Osteocyte (in vitro differentiated cells): ENCODE results near the gene CHAD. TPM values are rescaled to one million over a fixed set of nuclear protein-coding genes. Genes with fewer than 3 reads are reported as not detected.

Experiments
- DNase-seq: peaks from one replicate; pipeline ENCODE4 v3.0.0; 2021; ENCODE audit warnings: mixed read lengths; ENCODE audit not compliant: unreplicated experiment; ENCODE audit errors: extremely low spot score
- H3K27ac Mint-ChIP-seq: one replicate; pipeline ENCODE4 v1.8.0; 2021; ENCODE audit warnings: mild to moderate bottlenecking, mixed read lengths; ENCODE audit not compliant: unreplicated experiment
- H3K27me3 Mint-ChIP-seq: one replicate; pipeline ENCODE4 v1.8.0; 2021; ENCODE audit warnings: mixed read lengths; ENCODE audit not compliant: unreplicated experiment
- H3K36me3 Mint-ChIP-seq: one replicate; pipeline ENCODE4 v1.8.0; 2021; ENCODE audit warnings: mixed read lengths; ENCODE audit not compliant: unreplicated experiment
- H3K4me1 Mint-ChIP-seq: one replicate; pipeline ENCODE4 v1.8.0; 2021; ENCODE audit warnings: mixed read lengths; ENCODE audit not compliant: unreplicated experiment
- H3K4me3 Mint-ChIP-seq: one replicate; pipeline ENCODE4 v1.8.0; 2021; ENCODE audit warnings: mild to moderate bottlenecking, moderate library complexity, mixed read lengths; ENCODE audit not compliant: unreplicated experiment
- H3K9me3 Mint-ChIP-seq: one replicate; pipeline ENCODE4 v1.8.0; 2021; ENCODE audit warnings: mixed read lengths; ENCODE audit not compliant: unreplicated experiment
- CTCF ChIP-seq: fragments of 200-600 bp; sonication (generic); IDR thresholded peaks from 2 replicates; pipeline ENCODE4 v1.5.0; 2021; ENCODE audit warnings: antibody characterized with exemption, mild to moderate bottlenecking, moderate library complexity
- total RNA-seq: library from RNA; stranded (reverse); gene quantifications from 2 replicates; pipeline ENCODE4 v1.2.1, GENCODE V29; 2021

CHAD gene
- total RNA-seq, 1 donor from 2014 or later = not detected

DNA sequence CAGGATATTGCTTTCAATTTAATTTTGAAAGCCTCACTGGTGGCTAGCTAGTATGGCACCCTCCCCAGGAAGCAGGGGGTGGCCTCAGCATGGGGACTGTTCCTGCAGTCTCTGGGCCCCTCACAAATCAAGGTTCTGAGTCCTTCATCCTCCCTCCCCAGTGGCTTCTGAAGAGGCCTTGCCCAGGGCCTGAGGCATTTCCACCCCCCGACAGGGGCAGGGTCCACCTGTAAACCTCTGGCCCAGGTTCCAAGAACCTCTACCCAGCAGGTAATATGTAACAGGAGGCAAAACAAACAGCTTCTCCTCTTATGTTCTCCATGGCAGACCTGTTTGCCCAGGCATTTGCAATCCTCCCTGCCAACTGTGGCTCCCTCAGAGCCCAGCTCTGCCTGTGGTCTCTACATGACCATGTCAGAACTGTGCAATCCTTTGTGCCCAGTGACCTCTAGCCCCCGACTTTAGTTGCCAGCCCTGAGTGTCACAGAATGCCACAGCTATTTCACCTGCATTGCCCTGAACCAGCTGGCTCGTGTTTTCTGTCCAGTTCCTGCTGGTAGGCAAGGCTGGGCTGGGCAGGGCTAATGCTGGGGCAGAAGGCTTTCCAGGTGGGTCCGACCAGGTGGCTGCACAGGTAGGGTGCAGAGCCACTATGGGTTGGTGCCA, 28.4 kb downstream of the CHAD start:
- no peak overlapping the region for H3K4me3 Mint-ChIP-seq
- peaks cover 9% of the 10 kb centered on the region for H3K4me1 Mint-ChIP-seq
- no peak overlapping the region for H3K27ac Mint-ChIP-seq
- no peaks in the 10 kb centered on the region for H3K27me3 Mint-ChIP-seq
- no peaks in the 10 kb centered on the region for H3K36me3 Mint-ChIP-seq
- no peaks in the 10 kb centered on the region for H3K9me3 Mint-ChIP-seq
- TF ChIP-seq CTCF = no peak
- DNase-seq = no peak

DNA sequence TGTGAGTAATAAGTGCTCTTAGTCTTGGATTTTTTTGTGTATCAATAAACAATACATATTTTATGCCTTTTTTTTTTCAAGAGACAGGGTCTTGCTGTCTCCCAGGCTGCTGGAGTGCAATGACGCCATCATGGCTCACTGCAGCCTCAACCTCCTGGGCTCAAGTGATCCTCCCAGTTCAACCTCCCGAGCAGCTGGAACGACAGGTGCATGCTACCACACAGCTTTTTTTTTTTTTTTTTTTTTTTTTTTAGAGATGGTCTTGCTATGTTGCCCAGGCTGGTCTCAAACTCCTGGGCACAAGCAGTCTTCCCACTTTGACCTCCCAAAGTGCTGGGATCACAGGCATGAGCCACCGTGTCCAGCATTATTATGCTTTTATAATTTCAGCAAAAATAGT, 29.7 kb downstream of the CHAD start:
- Mint-ChIP-seq H3K27ac (no peak overlapping the region), H3K27me3 (no peaks in the 10 kb centered on the region), H3K4me3 (no peak overlapping the region), H3K36me3 (no peaks in the 10 kb centered on the region), H3K9me3 (no peaks in the 10 kb centered on the region), H3K4me1 (peaks cover 9% of the 10 kb centered on the region)
- TF ChIP-seq CTCF = no peak
- no peak for DNase-seq

GRCh38 chr17:50437409-50437808, 31.3 kb downstream of the CHAD start:
- no peak overlapping the region for H3K27ac Mint-ChIP-seq
- TF ChIP-seq CTCF = no peak
- H3K36me3 Mint-ChIP-seq = no peaks in the 10 kb centered on the region
- no peaks in the 10 kb centered on the region for H3K9me3 Mint-ChIP-seq
- H3K4me3 Mint-ChIP-seq = no peak overlapping the region
- H3K4me1 Mint-ChIP-seq = no peaks in the 10 kb centered on the region
- no peaks in the 10 kb centered on the region for H3K27me3 Mint-ChIP-seq
- no peak for DNase-seq

DNA sequence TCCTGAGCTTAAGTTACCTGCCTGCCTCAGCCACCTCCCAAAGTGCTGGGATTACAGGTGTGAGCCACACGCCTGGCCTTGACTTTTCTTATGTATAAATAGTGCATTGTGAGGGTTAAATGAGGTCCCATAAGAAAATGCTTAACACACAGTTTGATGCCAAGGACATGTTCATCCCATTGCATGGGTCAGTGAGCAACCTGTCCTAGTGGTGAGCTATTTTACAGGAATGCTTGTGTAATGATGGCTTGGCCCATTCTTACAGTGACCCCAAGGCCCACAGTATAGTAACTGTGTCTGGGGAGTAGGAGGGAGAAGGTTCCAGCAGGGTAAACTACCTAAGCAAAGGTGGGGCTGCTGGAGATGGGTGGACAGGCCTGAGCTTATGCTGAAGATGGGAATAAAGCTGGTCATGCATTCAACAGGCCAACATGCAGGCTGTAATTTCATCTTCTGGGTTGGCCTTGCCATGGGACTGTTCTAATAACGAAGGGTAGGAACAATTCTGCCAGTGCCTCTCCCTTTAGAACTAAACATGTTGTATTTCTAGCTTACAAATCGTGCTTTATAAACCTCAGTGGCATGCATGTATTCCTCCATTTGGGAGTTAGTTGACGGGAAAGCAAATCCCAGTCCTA, 36.4 kb downstream of the CHAD start:
- no peak overlapping the region for H3K4me3 Mint-ChIP-seq
- H3K36me3 Mint-ChIP-seq = no peaks in the 10 kb centered on the region
- TF ChIP-seq CTCF = no peak
- no peak overlapping the region for H3K27ac Mint-ChIP-seq
- H3K27me3 Mint-ChIP-seq = no peaks in the 10 kb centered on the region
- DNase-seq = no peak
- no peaks in the 10 kb centered on the region for H3K9me3 Mint-ChIP-seq
- H3K4me1 Mint-ChIP-seq = peaks cover 12% of the 10 kb centered on the region

DNA sequence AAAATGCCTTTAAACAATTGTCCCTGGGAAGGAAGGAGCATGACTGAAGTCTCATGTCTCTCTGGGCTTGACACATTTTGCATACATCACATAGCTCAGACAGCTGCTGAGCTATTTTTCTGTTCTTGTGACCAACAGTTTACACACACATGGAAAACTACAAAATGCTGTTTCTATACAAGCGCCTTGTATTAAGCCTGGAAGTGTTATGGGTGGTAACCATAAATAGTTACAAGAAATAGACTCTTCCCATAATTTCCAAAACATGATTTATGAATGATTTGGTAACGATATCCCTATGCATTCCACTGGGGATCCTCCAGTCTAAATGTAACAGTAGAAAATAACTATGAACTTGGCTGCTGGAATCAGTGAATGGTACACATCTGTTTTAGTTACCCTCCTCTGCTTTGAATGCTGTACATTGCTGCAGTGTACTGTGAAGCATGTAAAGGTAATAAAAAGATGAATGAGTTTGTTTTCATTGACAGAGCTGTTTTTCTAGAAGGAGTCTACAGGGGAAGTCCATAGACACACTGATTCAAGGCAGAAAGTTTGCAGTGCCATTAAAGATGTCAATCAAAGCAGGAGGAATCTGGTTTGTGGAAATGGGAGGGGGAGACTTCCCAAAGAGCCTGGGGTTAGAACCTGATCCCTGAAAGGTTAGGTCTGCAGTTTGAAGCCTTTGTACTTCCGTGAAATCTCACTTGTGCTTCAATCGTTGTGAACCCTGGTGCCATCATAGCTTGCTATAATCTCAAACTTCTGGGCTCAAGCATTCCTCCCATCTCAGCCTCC, 37.7 kb downstream of the CHAD start:
- Mint-ChIP-seq H3K36me3 (no peaks in the 10 kb centered on the region), H3K27me3 (no peaks in the 10 kb centered on the region), H3K27ac (no peak overlapping the region), H3K9me3 (no peaks in the 10 kb centered on the region), H3K4me3 (no peak overlapping the region), H3K4me1 (peaks cover 21% of the 10 kb centered on the region)
- no peak for DNase-seq
- no peak for TF ChIP-seq CTCF
